ENCODE measurements around the gene HIP1.
"Not testable (repeated sequence)": the region's sequence is repeated elsewhere in the genome, so short reads cannot be mapped to it uniquely, and the experiment has no call there.

The HIP1 gene

GRCh38 chr7:75738604-75738974, at the start of gene HIP1:
TSS of gene HIP1 (minus strand) at chr7:75738941. CDS start at chr7:75738920, 21 bp downstream.
- no peak for DNase-seq (ENCODE audit: low spot score)

GRCh38 chr7:75788154-75788847, 49.6 kb upstream of the HIP1 start:
- not testable (repeated sequence) for DNase-seq (ENCODE audit: low spot score)

GRCh38 chr7:75783058-75783457, 44.3 kb upstream of the HIP1 start:
- not testable (repeated sequence) for DNase-seq (ENCODE audit: low spot score)

- not testable (repeated sequence) for DNase-seq (ENCODE audit: low spot score)
These were observed 42.0 kb upstream of the HIP1 start for GRCh38 chr7:75780647-75781273.

- DNase-seq (ENCODE audit: low spot score), result not testable (repeated sequence)
These were observed 40.8 kb upstream of the HIP1 start for GRCh38 chr7:75779516-75779915.

GRCh38 chr7:75779035-75779434, 40.3 kb upstream of the HIP1 start:
- DNase-seq (ENCODE audit: low spot score), result not testable (repeated sequence)

- no peak for DNase-seq (ENCODE audit: low spot score)
These were observed 37.7 kb upstream of the HIP1 start for GRCh38 chr7:75776295-75776971.

- not testable (repeated sequence) for DNase-seq (ENCODE audit: low spot score)
These were observed 35.2 kb upstream of the HIP1 start for GRCh38 chr7:75773958-75774357.

GRCh38 chr7:75772081-75773077, 33.6 kb upstream of the HIP1 start, which contains the start of gene CCL26:
TSS of gene CCL26 (minus strand) at chr7:75772211. CDS start at chr7:75772176, 35 bp downstream.
- no peak for DNase-seq (ENCODE audit: low spot score)

- no peak for DNase-seq (ENCODE audit: low spot score)
These were observed 32.5 kb upstream of the HIP1 start for GRCh38 chr7:75771224-75771623.

GRCh38 chr7:75762350-75762917, 23.7 kb upstream of the HIP1 start:
- no peak for DNase-seq (ENCODE audit: low spot score)

- not testable (repeated sequence) for DNase-seq (ENCODE audit: low spot score)
These were observed 23.1 kb upstream of the HIP1 start for GRCh38 chr7:75761801-75762200.

GRCh38 chr7:75758491-75758890, 19.8 kb upstream of the HIP1 start:
- DNase-seq (ENCODE audit: low spot score), result no peak

GRCh38 chr7:75757860-75758259, 19.1 kb upstream of the HIP1 start:
- DNase-seq (ENCODE audit: low spot score), result no peak

GRCh38 chr7:75756991-75757676, 18.4 kb upstream of the HIP1 start:
- no peak for DNase-seq (ENCODE audit: low spot score)

GRCh38 chr7:75756206-75756990, 17.7 kb upstream of the HIP1 start:
- DNase-seq (ENCODE audit: low spot score), result no peak

- no peak for DNase-seq (ENCODE audit: low spot score)
These were observed 4.7 kb upstream of the HIP1 start for GRCh38 chr7:75743455-75743859.

- DNase-seq (ENCODE audit: low spot score), result no peak
These were observed 2.2 kb upstream of the HIP1 start for GRCh38 chr7:75740846-75741497.
